HEK293 (cell line): ENCODE data around the gene SH3BP5.

Experiments used
- CTCF ChIA-PET: fragments of 350-600 bp; formaldehyde crosslinking; extraction: SDS; loops from one replicate; lab custom pipeline; 2021; ENCODE audit warnings: antibody characterized with exemption; lab: Yijun Ruan, JAX
- POLR2A ChIA-PET: fragments of 300-600 bp; formaldehyde crosslinking; extraction: SDS; loops from one replicate; lab custom pipeline; 2020; ENCODE audit warnings: antibody characterized with exemption, inconsistent platforms; lab: Yijun Ruan, JAX
- H3K27ac ChIP-seq: fragments of 200-500 bp; sonication (Bioruptor generic); 2 replicates; pipeline ENCODE4 v1.5.1; 2014; ENCODE audit warnings: low read depth, low read length, control low read depth, inconsistent platforms; ENCODE audit errors: extremely low read depth
- H3K36me3 ChIP-seq, 2 experiments: fragments of 200-500 bp in 1 of 2; sonication (Bioruptor generic) in 1 of 2; 1 replicate in 1 of 2; 2 replicates in 1 of 2; pipeline ENCODE4 v1.5.1; 2014 to 2017; ENCODE audit warnings: inconsistent platforms in 2 of 2, low read length in 2 of 2; ENCODE audit not compliant: control insufficient read depth in 2 of 2, insufficient read depth in 1 of 2
- H3K4me1 ChIP-seq: fragments of 200-500 bp; sonication (Bioruptor generic); 2 replicates; pipeline ENCODE4 v1.5.1; 2014; ENCODE audit warnings: mild to moderate bottlenecking, low read length, inconsistent platforms; ENCODE audit not compliant: control insufficient read depth, insufficient read depth
- H3K4me3 ChIP-seq: 2 replicates; pipeline ENCODE4 v1.5.1; 2011; ENCODE audit warnings: low read depth, mild to moderate bottlenecking, control low read depth, low read length, moderate library complexity
- H3K9me3 ChIP-seq: fragments of 200-500 bp; sonication (Bioruptor generic); 2 replicates; pipeline ENCODE4 v1.5.1; 2014; ENCODE audit warnings: low read depth, low read length, inconsistent platforms; ENCODE audit not compliant: control insufficient read depth, insufficient read depth
- AEBP2 ChIP-seq: fragments of 450-650 bp; formaldehyde crosslinking; IDR thresholded peaks from 2 replicates; pipeline ENCODE4 v1.5.1; 2016; ENCODE audit warnings: missing biosample characterization, missing genetic modification characterization, borderline replicate concordance
- CTCF ChIP-seq: fragments of 450-650 bp; formaldehyde crosslinking; IDR thresholded peaks from 2 replicates; pipeline ENCODE4 v1.5.1; 2016; ENCODE audit warnings: missing biosample characterization, missing genetic modification characterization
- KLF16 ChIP-seq: fragments of 450-650 bp; formaldehyde crosslinking; IDR thresholded peaks from 2 replicates; pipeline ENCODE4 v1.5.1; 2017; ENCODE audit warnings: missing biosample characterization, missing genetic modification characterization
- PRDM4 ChIP-seq: fragments of 450-650 bp; formaldehyde crosslinking; IDR thresholded peaks from 2 replicates; pipeline ENCODE4 v1.5.1; 2017; ENCODE audit warnings: missing biosample characterization, missing genetic modification characterization
- ZBTB17 ChIP-seq: fragments of 450-650 bp; formaldehyde crosslinking; IDR thresholded peaks from 2 replicates; pipeline ENCODE4 v1.5.1; 2016; ENCODE audit warnings: missing biosample characterization, missing genetic modification characterization
- ZBTB7A ChIP-seq: fragments of 450-650 bp; formaldehyde crosslinking; IDR thresholded peaks from 2 replicates; pipeline ENCODE4 v1.5.1; 2016; ENCODE audit warnings: low read depth, missing biosample characterization, missing genetic modification characterization
- ZFP3 ChIP-seq: fragments of 450-650 bp; formaldehyde crosslinking; IDR thresholded peaks from 2 replicates; pipeline ENCODE4 v1.5.1; 2016; ENCODE audit warnings: low read depth, missing biosample characterization, missing genetic modification characterization
- ZNF114 ChIP-seq: fragments of 450-650 bp; formaldehyde crosslinking; IDR thresholded peaks from 2 replicates; pipeline ENCODE4 v1.5.0; 2017; ENCODE audit warnings: missing biosample characterization, missing genetic modification characterization
- ZNF140 ChIP-seq: fragments of 450-650 bp; formaldehyde crosslinking; IDR thresholded peaks from 2 replicates; pipeline ENCODE4 v1.5.1; 2016; ENCODE audit warnings: missing biosample characterization, missing genetic modification characterization
- ZNF169 ChIP-seq: fragments of 450-650 bp; formaldehyde crosslinking; IDR thresholded peaks from 2 replicates; pipeline ENCODE4 v1.5.1; 2016; ENCODE audit warnings: missing biosample characterization, missing genetic modification characterization
- ZNF221 ChIP-seq: fragments of 450-650 bp; formaldehyde crosslinking; IDR thresholded peaks from 2 replicates; pipeline ENCODE4 v1.5.1; 2017; ENCODE audit warnings: missing biosample characterization, missing genetic modification characterization, borderline replicate concordance
- ZNF23 ChIP-seq: fragments of 450-650 bp; formaldehyde crosslinking; IDR thresholded peaks from 2 replicates; pipeline ENCODE4 v1.5.1; 2016; ENCODE audit warnings: missing biosample characterization, missing genetic modification characterization, borderline replicate concordance
- ZNF324 ChIP-seq: fragments of 450-650 bp; formaldehyde crosslinking; IDR thresholded peaks from 2 replicates; pipeline ENCODE4 v1.5.1; 2016; ENCODE audit warnings: missing biosample characterization, missing genetic modification characterization
- ZNF362 ChIP-seq: fragments of 450-650 bp; formaldehyde crosslinking; IDR thresholded peaks from 2 replicates; pipeline ENCODE4 v1.5.1; 2016; ENCODE audit warnings: missing biosample characterization, missing genetic modification characterization
- ZNF473 ChIP-seq: fragments of 450-650 bp; formaldehyde crosslinking; IDR thresholded peaks from 2 replicates; pipeline ENCODE4 v1.5.1; 2017; ENCODE audit warnings: missing biosample characterization, missing genetic modification characterization
- ZNF518A ChIP-seq: fragments of 450-650 bp; formaldehyde crosslinking; conservative IDR thresholded peaks from 2 replicates; pipeline ENCODE4 v1.5.1; 2016; ENCODE audit warnings: low read depth, missing biosample characterization, missing genetic modification characterization
- ZNF521 ChIP-seq: fragments of 450-650 bp; formaldehyde crosslinking; IDR thresholded peaks from 2 replicates; pipeline ENCODE4 v1.5.1; 2017; ENCODE audit warnings: missing biosample characterization, mild to moderate bottlenecking, missing genetic modification characterization
- ZNF548 ChIP-seq: fragments of 450-650 bp; formaldehyde crosslinking; IDR thresholded peaks from 2 replicates; pipeline ENCODE4 v1.5.1; 2016; ENCODE audit warnings: missing biosample characterization, missing genetic modification characterization
- ZNF555 ChIP-seq: fragments of 450-650 bp; formaldehyde crosslinking; conservative IDR thresholded peaks from 2 replicates; pipeline ENCODE4 v1.5.1; 2017; ENCODE audit warnings: missing biosample characterization, mild to moderate bottlenecking, missing genetic modification characterization, inconsistent platforms
- ZNF658 ChIP-seq: fragments of 450-650 bp; formaldehyde crosslinking; IDR thresholded peaks from 2 replicates; pipeline ENCODE4; 2016; ENCODE audit warnings: missing biosample characterization, missing genetic modification characterization
- ZNF747 ChIP-seq: fragments of 450-650 bp; formaldehyde crosslinking; IDR thresholded peaks from 2 replicates; pipeline ENCODE4 v1.5.1; 2016; ENCODE audit warnings: missing biosample characterization, missing genetic modification characterization
- ZSCAN18 ChIP-seq: fragments of 450-650 bp; formaldehyde crosslinking; IDR thresholded peaks from 2 replicates; pipeline ENCODE4 v1.5.1; 2016; ENCODE audit warnings: missing biosample characterization, missing genetic modification characterization

Gene SH3BP5

GRCh38 chr3:15279205-15279604 lies 53.2 kb downstream of the SH3BP5 start:
- CTCF ChIA-PET, result interaction anchor here (1.1 to 1.8 kb wide), 3 partner anchors 11 to 52 kb away, joined by 3 to 11 read pairs (median 5); no protein-coding TSS in a partner anchor
- Histone ChIP-seq H3K4me1 (no peaks in the 10 kb centered on the region), H3K4me3 (no peak overlapping the region), H3K27ac (no peak overlapping the region), H3K9me3 (no peaks in the 10 kb centered on the region), H3K36me3 (no peaks in the 10 kb centered on the region)
- TF ChIP-seq ZBTB7A (tag by site-specific recombination), result no peak
- no peak for TF ChIP-seq ZSCAN18 (tag by site-specific recombination)
- TF ChIP-seq ZNF521 (tag by site-specific recombination), result no peak
- TF ChIP-seq PRDM4 (tag by site-specific recombination), result no peak
- TF ChIP-seq ZNF747 (tag by site-specific recombination), result no peak
- no peak for TF ChIP-seq ZNF114 (tag by site-specific recombination)
- no peak for TF ChIP-seq ZNF23 (tag by site-specific recombination)
- no peak for TF ChIP-seq KLF16 (tag by site-specific recombination)
- no peak for TF ChIP-seq ZNF140 (tag by site-specific recombination)
- TF ChIP-seq ZNF169 (tag by site-specific recombination), result no peak
- TF ChIP-seq ZFP3, result no peak
- no peak for TF ChIP-seq CTCF
- TF ChIP-seq ZNF658 (tag by site-specific recombination), result no peak
- TF ChIP-seq ZNF555 (tag by site-specific recombination), result no peak
- POLR2A ChIA-PET, result no interaction called here

GRCh38 chr3:15277861-15278500 lies 54.4 kb downstream of the SH3BP5 start:
- no peaks in the 10 kb centered on the region for H3K4me1 ChIP-seq
- H3K27ac ChIP-seq, result no peak overlapping the region
- no peaks in the 10 kb centered on the region for H3K36me3 ChIP-seq
- no peak overlapping the region for H3K4me3 ChIP-seq
- ChIA-PET POLR2A (no interaction called here), CTCF (interaction anchor here (0.6 to 1.8 kb wide), 3 partner anchors 10 to 74 kb away, joined by 3 to 11 read pairs (median 11); no protein-coding TSS in a partner anchor)
- H3K9me3 ChIP-seq, result no peaks in the 10 kb centered on the region
- no peak for TF ChIP-seq ZNF221 (tag by site-specific recombination)
- TF ChIP-seq ZNF518A (tag by site-specific recombination), result no peak
- TF ChIP-seq ZNF548, result no peak
- TF ChIP-seq ZNF324 (tag by site-specific recombination), result no peak
- TF ChIP-seq ZNF362 (tag by site-specific recombination), result no peak
- no peak for TF ChIP-seq ZBTB17 (tag by site-specific recombination)
- no peak for TF ChIP-seq ZNF473 (tag by site-specific recombination)
- TF ChIP-seq AEBP2, result no peak
